Omental fat pad (tissue), 4 donors: Measurements from ENCODE around the gene EPM2A. TPM values are rescaled to one million over a fixed set of nuclear protein-coding genes. Genes with fewer than 3 reads are reported as not detected.

Experiments used
- ATAC-seq: fragments of 150-250 bp; one replicate; pipeline ENCODE4 v1.9.1; 2016; ENCODE audit warnings: mild to moderate bottlenecking, moderate library complexity; ENCODE audit not compliant: low FRiP score
- DNase-seq: peaks from one replicate; pipeline ENCODE4 v3.0.0-alpha.2; 2019; ENCODE audit warnings: low spot score
- CTCF ChIP-seq, 3 donors: fragments of 450-650 bp; IDR thresholded peaks; one replicate each; pipeline ENCODE4 v1.5.1; 2016 to 2017; ENCODE audit warnings: antibody characterized with exemption in 3 of 3, mild to moderate bottlenecking in 3 of 3, moderate library complexity in 2 of 3
- total RNA-seq, 4 donors: library from RNA; depleted of rRNA; stranded (reverse); fragments of >200 nt; gene quantifications; one replicate each; pipeline ENCODE4 v1.1.0, GENCODE V29; 2016

Gene EPM2A
- 10 to 100 TPM; 11.2 to 15.3 (median 14.1) TPM for total RNA-seq

DNA sequence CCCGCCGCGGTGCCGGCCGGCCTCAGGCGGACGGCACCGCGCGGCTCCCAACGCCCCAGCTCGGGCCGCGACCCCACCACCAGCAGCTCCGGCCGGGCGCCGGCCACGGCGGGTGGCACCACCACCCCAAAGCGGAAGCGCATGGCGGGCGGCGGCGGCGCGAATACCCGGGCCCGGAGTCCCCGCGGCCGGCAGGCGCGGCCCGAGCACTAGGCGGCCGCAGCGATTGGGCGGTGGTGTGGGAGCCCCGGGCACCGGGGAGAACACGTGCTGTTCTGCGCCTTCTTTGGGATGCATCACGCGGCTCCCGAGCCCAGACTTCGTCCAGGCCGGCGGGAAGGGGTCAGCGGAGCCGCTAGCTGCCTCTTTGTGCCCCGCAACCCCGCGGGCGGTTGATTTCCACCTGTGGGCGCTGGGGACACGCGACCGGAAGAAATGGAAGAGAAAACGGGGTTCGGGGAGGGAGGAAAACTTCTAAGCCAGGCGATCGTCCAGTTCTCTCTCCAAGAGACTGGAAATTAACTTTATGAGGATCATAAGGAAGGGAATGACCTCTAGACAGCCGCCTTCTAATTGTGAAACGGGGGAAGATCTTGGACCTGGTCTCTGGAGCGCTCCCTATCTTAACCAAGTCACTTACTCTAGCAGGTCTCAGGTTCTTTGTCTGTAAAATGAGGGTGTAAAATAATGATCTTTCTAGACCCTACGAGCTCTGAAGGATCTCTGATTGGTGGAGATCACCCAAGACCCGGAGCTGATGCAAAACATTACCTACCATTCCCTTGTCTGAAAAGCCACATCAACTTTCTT, at the start of gene EPM2A:
EPM2A (minus strand) TSS at position 165 of the 810 bp plus-strand sequence; CDS start at position 143, 22 bp downstream.
- peak; percentile 42 for DNase-seq
- no peak for TF ChIP-seq CTCF (IDR thresholded peaks at IDR 0.05)
- peak; percentile 89 for ATAC-seq

DNA sequence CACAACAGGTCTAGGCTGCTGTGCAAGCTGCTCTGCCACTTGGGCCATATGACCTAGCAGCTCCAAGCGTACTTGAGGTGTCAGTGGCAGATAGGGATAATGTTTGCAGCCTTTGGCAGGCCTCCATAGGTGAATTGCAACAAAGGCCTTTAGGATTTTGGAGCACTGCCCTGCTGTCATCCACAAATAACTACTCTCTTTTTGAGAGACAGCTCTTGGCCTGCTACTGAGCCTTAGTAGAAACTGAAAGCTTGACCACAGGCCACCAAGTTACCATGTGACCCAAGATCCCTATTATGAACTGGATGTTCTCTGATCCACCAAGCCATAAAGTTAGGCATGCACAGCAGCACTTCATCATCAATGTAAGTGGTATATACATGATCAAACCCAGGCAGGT, 49.4 kb upstream of the EPM2A start:
- no peak for TF ChIP-seq CTCF (IDR thresholded peaks at IDR 0.05)
- ATAC-seq: no peak
- no peak for DNase-seq

DNA sequence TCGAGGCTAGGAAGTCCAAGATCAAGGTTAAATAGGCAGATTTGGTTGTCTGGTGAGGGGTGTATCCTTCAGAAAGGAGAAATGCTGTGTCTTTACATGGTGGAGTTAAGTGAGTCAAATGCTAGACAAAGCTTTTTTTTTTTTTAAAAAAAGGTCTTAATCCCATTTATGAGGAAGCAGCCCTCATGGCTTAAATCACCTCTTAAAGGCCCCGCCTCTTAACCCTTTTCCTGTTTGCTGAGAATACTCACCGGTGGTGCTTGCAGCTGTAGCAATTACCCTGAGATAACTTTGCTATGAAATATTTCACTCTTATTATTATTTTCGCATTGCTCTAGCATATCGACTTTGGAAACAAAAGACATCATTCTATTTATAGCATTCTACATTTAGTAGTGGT, 48.5 kb upstream of the EPM2A start:
- ATAC-seq: no peak
- DNase-seq: no peak
- TF ChIP-seq CTCF (IDR thresholded peaks at IDR 0.05): no peak

- no peak for DNase-seq
- no peak for TF ChIP-seq CTCF (IDR thresholded peaks at IDR 0.05)
- ATAC-seq: no peak
These were observed 37.5 kb upstream of the EPM2A start for GRCh38 chr6:145772846-145773245.

DNA sequence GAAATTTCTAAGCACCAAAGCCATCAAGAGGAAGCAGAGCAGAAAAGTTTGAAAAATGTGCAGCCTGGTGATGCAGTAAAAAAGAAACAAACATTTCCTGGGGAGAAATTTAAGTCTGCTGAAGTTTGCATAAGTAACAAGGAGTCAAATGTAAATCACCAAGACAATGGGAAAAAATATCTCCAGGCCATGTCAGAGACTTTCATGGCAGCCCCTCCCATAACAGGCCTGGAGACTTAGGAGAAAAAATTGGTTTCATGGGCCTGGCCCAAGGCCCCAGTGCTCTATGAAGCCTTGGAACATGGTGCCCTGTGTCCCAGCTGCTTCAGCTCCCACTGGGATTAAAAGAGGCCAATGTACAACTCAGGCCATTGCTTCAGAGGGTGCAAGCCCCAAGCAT, 30.1 kb upstream of the EPM2A start:
- no peak for DNase-seq

GRCh38 chr6:145763742-145764141, 28.4 kb upstream of the EPM2A start:
- ATAC-seq: no peak
- TF ChIP-seq CTCF (IDR thresholded peaks at IDR 0.05): no peak
- DNase-seq: no peak

More for the DNA sequence above, 30.1 kb upstream of the EPM2A start:
- no peak for TF ChIP-seq CTCF (IDR thresholded peaks at IDR 0.05)
- no peak for ATAC-seq

DNA sequence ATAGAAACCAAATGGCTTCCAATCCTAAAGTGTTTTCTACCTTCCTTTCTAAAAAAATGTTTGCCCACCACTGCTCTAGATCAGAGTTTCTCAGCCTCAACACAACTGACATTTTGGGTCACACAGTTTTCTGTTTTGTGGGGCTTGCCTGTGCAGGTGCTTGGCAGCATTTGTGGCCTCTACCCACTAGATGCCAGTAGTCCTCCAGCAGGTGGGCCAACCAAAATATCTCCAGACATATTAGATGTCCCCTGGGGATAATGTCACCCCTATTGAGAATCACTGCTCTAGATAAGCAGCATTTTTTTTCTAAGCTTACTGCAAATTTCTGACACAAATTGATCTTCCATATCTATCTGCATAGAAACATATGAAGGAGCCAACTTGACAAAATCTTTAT, 26.3 kb upstream of the EPM2A start:
- TF ChIP-seq CTCF (IDR thresholded peaks at IDR 0.05): no peak
- ATAC-seq (no peak), DNase-seq (no peak)
